ENCODE data around the gene GPANK1. TPM values are rescaled to one million over a fixed set of nuclear protein-coding genes. Genes with fewer than 3 reads are reported as not detected.

The GPANK1 gene
- total RNA-seq, 1 donor from 2014 or later = 12.0 TPM

DNA sequence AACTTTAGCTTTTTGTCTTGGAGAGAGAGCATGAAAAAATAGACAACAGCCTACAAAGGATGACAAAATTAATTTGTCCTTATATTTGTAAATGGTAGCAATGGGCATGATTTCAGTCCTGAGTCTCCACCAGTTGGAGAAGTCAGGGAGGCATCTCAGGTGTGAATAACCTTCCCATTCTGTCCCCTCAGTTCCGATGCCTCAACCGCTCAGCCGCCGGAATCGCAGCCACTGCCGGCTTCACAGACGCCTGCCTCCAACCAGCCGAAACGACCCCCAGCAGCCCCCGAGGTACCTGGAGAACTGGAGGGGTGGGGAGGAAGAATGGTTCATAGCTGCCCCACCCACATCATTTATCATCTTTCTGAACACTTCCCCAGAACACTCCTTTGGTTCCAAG is 40.7 kb downstream of the GPANK1 start:
- Mint-ChIP-seq H3K4me3 (ENCODE audit: unreplicated experiment) (no peak overlapping the region), H3K4me1 (ENCODE audit: low read depth) (peaks cover 26% of the 10 kb centered on the region), H3K36me3 (ENCODE audit: low read depth) (peaks cover 39% of the 10 kb centered on the region), H3K9me3 (ENCODE audit: low read depth) (no peaks in the 10 kb centered on the region), H3K27ac (ENCODE audit: unreplicated experiment) (no peak overlapping the region), H3K27me3 (ENCODE audit: low read depth) (no peaks in the 10 kb centered on the region)
- TF ChIP-seq, protein P1, sequence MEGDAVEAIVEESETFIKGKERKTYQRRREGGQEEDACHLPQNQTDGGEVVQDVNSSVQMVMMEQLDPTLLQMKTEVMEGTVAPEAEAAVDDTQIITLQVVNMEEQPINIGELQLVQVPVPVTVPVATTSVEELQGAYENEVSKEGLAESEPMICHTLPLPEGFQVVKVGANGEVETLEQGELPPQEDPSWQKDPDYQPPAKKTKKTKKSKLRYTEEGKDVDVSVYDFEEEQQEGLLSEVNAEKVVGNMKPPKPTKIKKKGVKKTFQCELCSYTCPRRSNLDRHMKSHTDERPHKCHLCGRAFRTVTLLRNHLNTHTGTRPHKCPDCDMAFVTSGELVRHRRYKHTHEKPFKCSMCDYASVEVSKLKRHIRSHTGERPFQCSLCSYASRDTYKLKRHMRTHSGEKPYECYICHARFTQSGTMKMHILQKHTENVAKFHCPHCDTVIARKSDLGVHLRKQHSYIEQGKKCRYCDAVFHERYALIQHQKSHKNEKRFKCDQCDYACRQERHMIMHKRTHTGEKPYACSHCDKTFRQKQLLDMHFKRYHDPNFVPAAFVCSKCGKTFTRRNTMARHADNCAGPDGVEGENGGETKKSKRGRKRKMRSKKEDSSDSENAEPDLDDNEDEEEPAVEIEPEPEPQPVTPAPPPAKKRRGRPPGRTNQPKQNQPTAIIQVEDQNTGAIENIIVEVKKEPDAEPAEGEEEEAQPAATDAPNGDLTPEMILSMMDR (IDR thresholded peaks at IDR 0.05) = no peak
- DNase-seq (ENCODE audit: low spot score) = no peak

DNA sequence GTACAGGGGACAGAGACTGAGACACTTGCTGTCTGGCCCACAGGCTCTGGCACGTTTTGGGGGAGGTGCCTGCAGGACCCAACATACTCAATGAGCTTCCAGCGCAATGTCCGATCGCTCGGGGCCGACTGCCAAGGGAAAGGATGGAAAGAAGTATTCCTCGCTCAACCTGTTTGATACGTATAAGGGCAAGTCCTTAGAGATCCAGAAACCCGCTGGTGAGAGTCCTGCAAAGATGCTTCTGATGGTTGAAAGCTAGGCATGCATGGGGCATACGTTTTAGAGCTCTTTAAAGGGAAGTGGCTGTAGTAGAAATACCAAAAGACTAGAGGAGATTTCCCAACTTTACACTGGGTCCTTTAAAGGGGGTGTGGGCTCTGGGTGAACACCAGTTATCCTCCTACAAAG is 42.1 kb downstream of the GPANK1 start:
- Mint-ChIP-seq H3K27ac (ENCODE audit: unreplicated experiment) (peak overlapping the region; percentile 91), H3K36me3 (ENCODE audit: low read depth) (peaks cover 30% of the 10 kb centered on the region)

DNA sequence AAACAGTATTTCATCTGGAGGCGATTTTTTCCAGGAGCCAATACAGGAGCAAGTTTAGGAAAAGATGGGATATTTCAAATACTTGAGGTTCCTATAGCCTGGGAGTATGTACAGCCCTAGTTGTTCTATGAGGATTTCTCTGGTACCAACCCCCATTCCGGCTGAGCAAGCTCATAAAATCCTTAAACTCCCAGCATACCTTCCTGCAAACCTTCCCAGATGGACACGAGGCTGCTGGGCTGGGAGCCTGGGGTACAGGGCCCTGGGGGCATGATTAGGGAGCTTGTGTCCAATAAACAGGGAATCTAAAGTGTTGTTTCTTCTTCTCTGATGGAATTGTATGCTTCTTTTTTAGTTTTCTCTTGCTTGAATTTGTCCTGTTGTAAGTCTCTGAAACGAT is 42.8 kb downstream of the GPANK1 start:
- no peaks in the 10 kb centered on the region for H3K9me3 Mint-ChIP-seq (ENCODE audit: low read depth)
- peak overlapping the region; percentile 91 for H3K27ac Mint-ChIP-seq (ENCODE audit: unreplicated experiment)
- DNase-seq (ENCODE audit: low spot score) = no peak
- H3K27me3 Mint-ChIP-seq (ENCODE audit: low read depth) = no peaks in the 10 kb centered on the region
- H3K36me3 Mint-ChIP-seq (ENCODE audit: low read depth) = peaks cover 24% of the 10 kb centered on the region
- H3K4me1 Mint-ChIP-seq (ENCODE audit: low read depth) = peaks cover 26% of the 10 kb centered on the region
- TF ChIP-seq, protein P1 (IDR thresholded peaks at IDR 0.05) = no peak
- peak overlapping the region; percentile 98 for H3K4me3 Mint-ChIP-seq (ENCODE audit: unreplicated experiment)

More for the DNA sequence above, 42.1 kb downstream of the GPANK1 start:
- DNase-seq (ENCODE audit: low spot score) = no peak
- no peaks in the 10 kb centered on the region for H3K9me3 Mint-ChIP-seq (ENCODE audit: low read depth)
- TF ChIP-seq, protein P1 (IDR thresholded peaks at IDR 0.05) = no peak
- H3K4me1 Mint-ChIP-seq (ENCODE audit: low read depth) = peaks cover 26% of the 10 kb centered on the region
- H3K4me3 Mint-ChIP-seq (ENCODE audit: unreplicated experiment) = peak overlapping the region; percentile 98
- H3K27me3 Mint-ChIP-seq (ENCODE audit: low read depth) = no peaks in the 10 kb centered on the region

DNA sequence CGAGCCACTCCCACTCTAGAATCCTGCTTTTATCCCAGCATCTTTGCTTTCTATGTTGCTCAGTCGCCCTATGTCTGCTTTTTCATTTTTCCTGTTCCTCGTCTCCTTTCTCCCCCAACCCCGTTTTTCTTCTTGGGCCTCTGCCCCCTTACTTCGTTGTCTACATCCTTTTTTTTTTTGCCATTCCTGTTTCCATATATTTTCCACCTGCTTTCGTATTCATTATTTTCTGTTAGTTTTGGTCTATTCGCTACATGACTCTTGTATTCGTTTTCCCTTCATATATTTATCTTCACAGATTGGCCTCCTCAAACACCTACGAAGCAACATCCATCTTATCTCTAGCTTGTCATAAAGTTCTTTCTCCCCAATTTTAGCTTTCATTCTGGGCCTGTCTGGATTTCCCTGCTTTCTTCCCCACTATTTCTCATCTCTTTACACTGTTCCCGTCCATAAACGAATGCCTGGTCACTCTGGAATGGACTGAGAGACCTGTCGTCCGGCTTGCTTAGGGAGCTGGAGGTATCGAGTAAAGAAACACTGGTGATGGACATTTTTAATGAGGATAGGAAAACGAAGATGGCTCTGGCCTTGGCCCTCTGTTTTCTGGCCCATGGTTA is 43.4 kb downstream of the GPANK1 start:
- Mint-ChIP-seq H3K36me3 (ENCODE audit: low read depth) (peaks cover 21% of the 10 kb centered on the region), H3K9me3 (ENCODE audit: low read depth) (no peaks in the 10 kb centered on the region), H3K4me3 (ENCODE audit: unreplicated experiment) (peak overlapping the region; percentile 98), H3K27me3 (ENCODE audit: low read depth) (no peaks in the 10 kb centered on the region), H3K27ac (ENCODE audit: unreplicated experiment) (peak overlapping the region; percentile 91), H3K4me1 (ENCODE audit: low read depth) (peaks cover 26% of the 10 kb centered on the region)
- no peak for DNase-seq (ENCODE audit: low spot score)
- TF ChIP-seq, protein P1 (IDR thresholded peaks at IDR 0.05) = no peak

DNA sequence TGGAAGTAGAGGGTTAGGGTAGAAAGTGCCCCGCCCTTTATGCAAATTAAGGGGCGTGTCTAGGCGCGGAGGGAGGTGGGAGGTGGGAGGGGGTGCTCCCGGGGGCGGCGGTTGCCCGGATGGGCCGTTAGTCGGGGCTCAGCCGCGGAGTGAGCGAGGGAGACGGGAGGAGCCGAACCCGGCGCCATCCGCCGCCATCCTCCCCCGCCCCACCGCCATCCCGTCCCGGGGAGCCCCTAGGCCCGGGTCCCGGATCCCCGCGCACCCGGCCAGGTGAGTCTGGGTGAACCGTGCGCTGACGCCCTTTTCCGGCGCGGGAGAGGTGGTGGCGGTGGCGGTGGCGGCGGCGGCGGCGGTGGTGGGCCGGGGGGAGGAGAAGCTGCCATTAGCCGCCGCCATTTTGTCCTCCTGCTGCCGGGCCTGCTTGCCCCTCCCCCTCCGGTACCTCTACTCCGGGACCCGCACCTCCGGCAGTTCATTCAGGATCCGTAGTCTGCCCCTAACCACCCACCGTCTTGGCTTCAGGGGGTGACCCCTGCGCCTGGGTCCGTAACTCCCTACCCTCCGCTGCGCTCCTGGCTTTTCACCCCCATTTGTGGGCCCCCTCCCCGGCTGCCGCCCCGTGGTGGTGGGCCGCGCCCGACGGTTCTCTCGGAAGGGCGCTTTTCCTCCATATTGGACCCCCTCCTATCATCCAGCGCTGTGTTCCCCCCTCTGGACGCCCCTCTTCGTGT is 44.0 kb downstream of the GPANK1 start, which contains the start of gene PRRC2A:
TSS of gene PRRC2A (plus strand) at position 130 of the 734 bp plus-strand sequence. CDS start 2,075 bp downstream, outside the sequence.
- TF ChIP-seq, protein P1 (IDR thresholded peaks at IDR 0.05) = peak; percentile 8
- Mint-ChIP-seq H3K9me3 (ENCODE audit: low read depth) (no peaks in the 10 kb centered on the region), H3K4me1 (ENCODE audit: low read depth) (peaks cover 26% of the 10 kb centered on the region), H3K4me3 (ENCODE audit: unreplicated experiment) (peak within 1 kb of the TSS; percentile 98), H3K27ac (ENCODE audit: unreplicated experiment) (peak within 1 kb of the TSS; percentile 100), H3K27me3 (ENCODE audit: low read depth) (no peaks in the 10 kb centered on the region), H3K36me3 (ENCODE audit: low read depth) (peaks cover 15% of the 10 kb centered on the region)
- DNase-seq (ENCODE audit: low spot score) = peak; percentile 95
